ENCODE measurements around the gene C5orf63. TPM values are rescaled to one million over a fixed set of nuclear protein-coding genes. Genes with fewer than 3 reads are reported as not detected.

C5orf63 gene
- total and polyA plus RNA-seq, 12 donors, result 5.4 to 18.3 (median 12.2) TPM

GRCh38 chr5:127096328-127096993 lies 23.2 kb upstream of the C5orf63 start:
- DNase-seq (no peak), ATAC-seq (no peak)
- H3K4me1 ChIP-seq, result no peaks in the 10 kb centered on the region
- no peaks in the 10 kb centered on the region for H3K27me3 ChIP-seq
- no peaks in the 10 kb centered on the region for H3K36me3 ChIP-seq
- H3K9me3 ChIP-seq, result no peaks in the 10 kb centered on the region
- TF ChIP-seq CTCF (IDR thresholded peaks at IDR 0.05), result no peak
- WGBS, 2 donors, result 74 to 78% methylated on average over 9 of the region's 9 CpGs
- no peak overlapping the region for H3K27ac ChIP-seq
- intact Hi-C loops (cut with DNase I), result no loop called here
- no peak overlapping the region for H3K4me3 ChIP-seq

- intact Hi-C loops (cut with DNase I), result no loop called here
- ATAC-seq (no peak), DNase-seq (no peak)
- 95 to 97% methylated on average over 2 of the region's 2 CpGs for WGBS, 2 donors
- H3K4me1 ChIP-seq, result no peaks in the 10 kb centered on the region
- no peak for TF ChIP-seq CTCF (IDR thresholded peaks at IDR 0.05)
- no peaks in the 10 kb centered on the region for H3K27me3 ChIP-seq
- H3K4me3 ChIP-seq, result no peak overlapping the region
- H3K27ac ChIP-seq, result no peak overlapping the region
- H3K36me3 ChIP-seq, result no peaks in the 10 kb centered on the region
- no peaks in the 10 kb centered on the region for H3K9me3 ChIP-seq
Measured at GRCh38 chr5:127094161-127094814, 21.0 kb upstream of the C5orf63 start.

GRCh38 chr5:127092690-127093089 lies 19.4 kb upstream of the C5orf63 start:
- intact Hi-C loops (cut with DNase I), result no loop called here
- Histone ChIP-seq H3K27ac (no peak overlapping the region), H3K4me1 (peaks cover 0 to 10% (median 0%) of the 10 kb centered on the region in 9 donors), H3K9me3 (no peaks in the 10 kb centered on the region), H3K27me3 (peaks cover 0 to under 1% (median 0%) of the 10 kb centered on the region in 7 donors), H3K36me3 (no peaks in the 10 kb centered on the region), H3K4me3 (no peak overlapping the region)
- no peak for ATAC-seq
- WGBS, 2 donors, result 64 to 71% methylated on average over 3 of the region's 3 CpGs
- no peak for DNase-seq
- TF ChIP-seq CTCF (IDR thresholded peaks at IDR 0.05), result no peak

- no peaks in the 10 kb centered on the region for H3K9me3 ChIP-seq
- H3K27ac ChIP-seq, result no peak overlapping the region
- H3K27me3 ChIP-seq, result peaks cover 0 to 3% (median 0%) of the 10 kb centered on the region in 7 donors
- ATAC-seq, result no peak
- peaks cover 0 to 10% (median 0%) of the 10 kb centered on the region in 9 donors for H3K4me1 ChIP-seq
- TF ChIP-seq CTCF (IDR thresholded peaks at IDR 0.05), result no peak
- intact Hi-C loops (cut with DNase I), result no loop called here
- no peaks in the 10 kb centered on the region for H3K36me3 ChIP-seq
- no peak overlapping the region for H3K4me3 ChIP-seq
- no peak for DNase-seq
Measured at GRCh38 chr5:127089191-127089590, 15.9 kb upstream of the C5orf63 start.

All from heart right ventricle (tissue), 16 donors.